Ishikawa (cell line): Measurements from ENCODE around the gene SLC25A40.

Experiments used
- CEBPB ChIP-seq: IDR thresholded peaks from 2 replicates; pipeline ENCODE4 v1.6.1; 2012
- CREB1 ChIP-seq: IDR thresholded peaks from 2 replicates; pipeline ENCODE4 v1.6.1; 2012; ENCODE audit warnings: low read depth
- EP300 ChIP-seq: IDR thresholded peaks from 2 replicates; pipeline ENCODE4 v1.6.1; 2012; ENCODE audit warnings: borderline replicate concordance
- FOXM1 ChIP-seq: IDR thresholded peaks from 2 replicates; pipeline ENCODE4 v1.6.1; 2012; ENCODE audit warnings: low read depth, borderline replicate concordance
- NFIC ChIP-seq: IDR thresholded peaks from 2 replicates; pipeline ENCODE4 v1.6.1; 2012
- RAD21 ChIP-seq: IDR thresholded peaks from 2 replicates; pipeline ENCODE4 v1.6.1; 2012; ENCODE audit warnings: low read depth
- TAF1 ChIP-seq: IDR thresholded peaks from 2 replicates; pipeline ENCODE4 v1.6.1; 2012; ENCODE audit warnings: low read depth, mild to moderate bottlenecking
- YY1 ChIP-seq: IDR thresholded peaks from 2 replicates; pipeline ENCODE4 v1.6.1; 2012; ENCODE audit warnings: low read depth
- TF ChIP-seq, protein P1 (sequence below): IDR thresholded peaks from 2 replicates; pipeline ENCODE4 v1.6.1; 2012; ENCODE audit warnings: low read depth, mild to moderate bottlenecking
- TF ChIP-seq, protein P2 (sequence below): IDR thresholded peaks from 2 replicates; pipeline ENCODE4 v1.6.1; 2012

DNA sequence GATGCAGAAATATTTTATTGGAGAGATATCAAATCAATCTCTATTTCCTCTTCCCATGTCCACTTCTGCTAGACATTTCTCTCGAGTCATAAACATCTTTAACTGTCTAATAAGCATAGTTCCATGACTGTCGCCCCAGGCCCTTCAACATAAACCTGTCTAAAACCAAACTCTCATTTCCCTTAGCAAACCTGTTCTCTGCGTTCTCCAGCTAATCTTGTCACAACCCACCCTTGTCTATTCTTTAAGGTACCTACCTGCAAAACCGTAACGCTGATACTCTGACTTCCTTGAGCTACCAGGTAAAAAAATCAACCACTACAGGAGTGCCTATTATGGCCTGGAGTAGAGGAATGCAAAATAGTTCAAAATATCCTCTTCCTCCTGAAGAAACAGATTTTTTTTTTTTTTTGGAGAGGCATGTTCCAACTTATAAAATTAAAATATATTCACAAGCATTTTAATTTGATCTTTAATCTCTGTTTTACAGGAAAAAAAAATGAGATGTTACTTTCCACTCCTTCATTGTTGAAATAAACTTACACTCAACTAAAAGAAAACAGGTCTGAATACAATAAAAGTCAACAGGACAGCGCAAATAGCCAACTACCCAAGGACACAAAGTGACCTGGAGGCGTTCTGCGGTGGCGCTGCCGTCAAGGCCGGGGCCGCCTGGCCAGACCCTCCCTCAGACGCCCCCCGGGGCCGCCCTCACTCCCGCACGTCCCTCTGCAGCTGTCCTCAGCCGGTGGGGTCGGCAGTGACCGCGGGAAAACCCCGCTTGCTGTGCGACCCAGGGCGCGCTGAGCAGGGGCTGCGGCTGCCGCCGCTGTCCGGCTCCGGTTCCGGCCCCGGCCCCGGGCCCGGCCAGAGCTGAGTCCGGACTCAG is 765 bp downstream of the SLC25A40 start:
- TF ChIP-seq EP300 (no peak), NFIC (no peak), RAD21 (no peak), YY1 (no peak), FOXM1 (no peak), CREB1 (no peak), TAF1 (no peak), CEBPB (no peak)
- TF ChIP-seq, protein P1, sequence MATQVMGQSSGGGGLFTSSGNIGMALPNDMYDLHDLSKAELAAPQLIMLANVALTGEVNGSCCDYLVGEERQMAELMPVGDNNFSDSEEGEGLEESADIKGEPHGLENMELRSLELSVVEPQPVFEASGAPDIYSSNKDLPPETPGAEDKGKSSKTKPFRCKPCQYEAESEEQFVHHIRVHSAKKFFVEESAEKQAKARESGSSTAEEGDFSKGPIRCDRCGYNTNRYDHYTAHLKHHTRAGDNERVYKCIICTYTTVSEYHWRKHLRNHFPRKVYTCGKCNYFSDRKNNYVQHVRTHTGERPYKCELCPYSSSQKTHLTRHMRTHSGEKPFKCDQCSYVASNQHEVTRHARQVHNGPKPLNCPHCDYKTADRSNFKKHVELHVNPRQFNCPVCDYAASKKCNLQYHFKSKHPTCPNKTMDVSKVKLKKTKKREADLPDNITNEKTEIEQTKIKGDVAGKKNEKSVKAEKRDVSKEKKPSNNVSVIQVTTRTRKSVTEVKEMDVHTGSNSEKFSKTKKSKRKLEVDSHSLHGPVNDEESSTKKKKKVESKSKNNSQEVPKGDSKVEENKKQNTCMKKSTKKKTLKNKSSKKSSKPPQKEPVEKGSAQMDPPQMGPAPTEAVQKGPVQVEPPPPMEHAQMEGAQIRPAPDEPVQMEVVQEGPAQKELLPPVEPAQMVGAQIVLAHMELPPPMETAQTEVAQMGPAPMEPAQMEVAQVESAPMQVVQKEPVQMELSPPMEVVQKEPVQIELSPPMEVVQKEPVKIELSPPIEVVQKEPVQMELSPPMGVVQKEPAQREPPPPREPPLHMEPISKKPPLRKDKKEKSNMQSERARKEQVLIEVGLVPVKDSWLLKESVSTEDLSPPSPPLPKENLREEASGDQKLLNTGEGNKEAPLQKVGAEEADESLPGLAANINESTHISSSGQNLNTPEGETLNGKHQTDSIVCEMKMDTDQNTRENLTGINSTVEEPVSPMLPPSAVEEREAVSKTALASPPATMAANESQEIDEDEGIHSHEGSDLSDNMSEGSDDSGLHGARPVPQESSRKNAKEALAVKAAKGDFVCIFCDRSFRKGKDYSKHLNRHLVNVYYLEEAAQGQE = no peak
- TF ChIP-seq, protein P2, sequence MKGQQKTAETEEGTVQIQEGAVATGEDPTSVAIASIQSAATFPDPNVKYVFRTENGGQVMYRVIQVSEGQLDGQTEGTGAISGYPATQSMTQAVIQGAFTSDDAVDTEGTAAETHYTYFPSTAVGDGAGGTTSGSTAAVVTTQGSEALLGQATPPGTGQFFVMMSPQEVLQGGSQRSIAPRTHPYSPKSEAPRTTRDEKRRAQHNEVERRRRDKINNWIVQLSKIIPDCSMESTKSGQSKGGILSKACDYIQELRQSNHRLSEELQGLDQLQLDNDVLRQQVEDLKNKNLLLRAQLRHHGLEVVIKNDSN = no peak
